Smooth muscle cell (in vitro differentiated cells): ENCODE data around the gene CABCOCO1. TPM values are rescaled to one million over a fixed set of nuclear protein-coding genes. Genes with fewer than 3 reads are reported as not detected.

Experiments used
- DNase-seq: peaks from one replicate; lab custom pipeline; 2025; ENCODE audit not compliant: unreplicated experiment; lab: John Stamatoyannopoulos, UW
- H2AFZ ChIP-seq: fragments of 200-600 bp; sonication (generic); 2 replicates; pipeline ENCODE4 v1.6.0; 2016; ENCODE audit warnings: antibody characterized with exemption, low read depth, mild to moderate bottlenecking
- H3F3A ChIP-seq: fragments of 200-600 bp; sonication (generic); 2 replicates; pipeline ENCODE4 v1.6.0; 2017; ENCODE audit warnings: antibody characterized with exemption, low read depth
- H3K27ac ChIP-seq: fragments of 200-600 bp; sonication (generic); 2 replicates; pipeline ENCODE4 v1.5.1; 2016; ENCODE audit warnings: low read depth, mild to moderate bottlenecking
- H3K27me3 ChIP-seq: fragments of 200-600 bp; sonication (generic); 2 replicates; pipeline ENCODE4 v1.6.1; 2016; ENCODE audit warnings: low read depth, mild to moderate bottlenecking
- H3K36me3 ChIP-seq: fragments of 200-600 bp; sonication (generic); 2 replicates; pipeline ENCODE4 v1.5.1; 2016; ENCODE audit warnings: low read depth
- H3K4me1 ChIP-seq: fragments of 200-600 bp; sonication (generic); 2 replicates; pipeline ENCODE4 v1.5.1; 2016; ENCODE audit warnings: low read depth
- H3K4me2 ChIP-seq: fragments of 200-600 bp; sonication (generic); 2 replicates; pipeline ENCODE4 v1.6.0; 2016; ENCODE audit warnings: mild to moderate bottlenecking
- H3K4me3 ChIP-seq: fragments of 200-600 bp; sonication (generic); 2 replicates; pipeline ENCODE4 v1.5.1; 2016; ENCODE audit warnings: mild to moderate bottlenecking
- H3K79me2 ChIP-seq: fragments of 200-600 bp; sonication (generic); 2 replicates; pipeline ENCODE4 v1.6.0; 2016; ENCODE audit warnings: low read depth, mild to moderate bottlenecking
- H3K9ac ChIP-seq: fragments of 200-600 bp; sonication (generic); 2 replicates; pipeline ENCODE4 v1.6.0; 2016; ENCODE audit warnings: low read depth
- H3K9me3 ChIP-seq: fragments of 200-600 bp; sonication (generic); replicated peaks from 2 replicates; pipeline ENCODE4 v1.5.1; 2016; ENCODE audit warnings: low read depth
- H4K20me1 ChIP-seq: fragments of 200-600 bp; sonication (generic); 2 replicates; pipeline ENCODE4 v1.6.0; 2016; ENCODE audit warnings: low read depth
- CTCF ChIP-seq: fragments of 200-600 bp; sonication (generic); IDR thresholded peaks from 2 replicates; pipeline ENCODE4 v1.5.1; 2017; ENCODE audit warnings: borderline replicate concordance, mild to moderate bottlenecking, antibody characterized with exemption; ENCODE audit not compliant: insufficient read depth, poor library complexity, severe bottlenecking
- WGBS: methylation state at CpG from one replicate; pipeline ENCODE4 v1.1.7; 2016; ENCODE audit warnings: low lambda C conversion rate; 5-methylcytosine and 5-hydroxymethylcytosine counted together
- polyA plus RNA-seq: library from polyadenylated mRNA; unstranded; fragments of >200 nt; fragmentation: Nextera tagmentation; extraction: Ambion mirVana; gene quantifications from 2 replicates; pipeline ENCODE4 v1.2.1, GENCODE V29; 2016
- total RNA-seq: library from RNA; depleted of rRNA; stranded (reverse); fragments of >200 nt; gene quantifications from 2 replicates; pipeline ENCODE4 v1.2.3, GENCODE V29; 2014

CABCOCO1 gene
- total and polyA plus RNA-seq, 2 experiments from 2014 or later, result 1.2 TPM; not detected in 1

DNA sequence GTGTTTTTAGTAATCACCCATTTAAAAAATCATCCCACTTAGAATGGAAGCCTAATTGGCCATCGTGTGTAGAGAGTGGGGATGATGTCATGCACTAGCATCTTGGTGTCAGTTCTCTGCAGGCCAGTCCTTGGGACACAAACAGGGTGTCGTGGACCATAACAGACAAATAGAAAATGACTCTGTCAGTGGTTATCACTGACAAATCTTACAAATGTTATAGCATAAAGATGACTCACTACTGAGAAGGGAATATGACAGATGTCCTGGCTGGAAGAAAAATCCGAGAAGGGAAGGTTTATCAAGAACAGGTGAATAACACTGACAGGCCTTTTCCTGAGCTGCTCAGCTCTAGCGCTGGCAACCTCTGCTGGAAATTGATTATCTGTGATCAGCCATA, 10.6 kb downstream of the CABCOCO1 start:
- no peak for TF ChIP-seq CTCF
- Histone ChIP-seq H2AFZ (no peak overlapping the region), H3K9ac (no peak overlapping the region), H3K4me1 (no peaks in the 10 kb centered on the region), H4K20me1 (no peaks in the 10 kb centered on the region), H3F3A (no peaks in the 10 kb centered on the region), H3K79me2 (no peaks in the 10 kb centered on the region), H3K4me3 (no peak overlapping the region), H3K9me3 (no peaks in the 10 kb centered on the region), H3K27me3 (no peaks in the 10 kb centered on the region), H3K27ac (no peak overlapping the region), H3K4me2 (no peak overlapping the region), H3K36me3 (no peaks in the 10 kb centered on the region)
- DNase-seq, result no peak
- 78% methylated on average over 4 of the region's 4 CpGs for WGBS

- Histone ChIP-seq H3K79me2 (no peaks in the 10 kb centered on the region), H3K27ac (no peak overlapping the region), H3F3A (no peaks in the 10 kb centered on the region), H3K4me2 (no peak overlapping the region), H3K27me3 (peaks cover 4% of the 10 kb centered on the region), H3K9ac (no peak overlapping the region), H2AFZ (no peak overlapping the region), H4K20me1 (no peaks in the 10 kb centered on the region), H3K9me3 (no peaks in the 10 kb centered on the region), H3K4me3 (no peak overlapping the region), H3K36me3 (no peaks in the 10 kb centered on the region), H3K4me1 (no peaks in the 10 kb centered on the region)
- DNase-seq, result no peak
- no peak for TF ChIP-seq CTCF
- WGBS, result 90% methylated on average over 1 of the region's 1 CpG
Observed at GRCh38 chr10:61682323-61682722, 19.6 kb downstream of the CABCOCO1 start.

DNA sequence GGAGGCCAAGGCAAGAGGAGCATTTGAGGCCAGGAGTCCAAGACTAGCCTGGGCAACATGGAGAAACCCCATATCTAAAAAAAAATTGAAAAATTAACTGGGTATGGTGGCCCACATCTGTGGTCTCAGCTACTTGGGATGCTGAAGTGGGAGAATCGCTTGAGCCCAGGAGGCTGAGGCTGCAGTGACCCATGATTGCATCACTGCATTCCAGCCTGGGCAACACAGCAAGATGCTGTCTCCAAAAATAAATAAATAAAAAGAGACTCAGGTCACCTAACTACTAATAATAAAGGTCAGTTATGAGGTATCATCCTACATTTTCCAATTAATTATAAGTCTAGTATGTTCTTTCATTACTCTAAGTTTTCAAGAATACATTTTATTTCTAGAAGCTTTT, 20.6 kb downstream of the CABCOCO1 start:
- Histone ChIP-seq H3K27me3 (peaks cover 4% of the 10 kb centered on the region), H3K4me3 (no peak overlapping the region), H3K9me3 (no peaks in the 10 kb centered on the region), H3K4me1 (no peaks in the 10 kb centered on the region), H3K36me3 (no peaks in the 10 kb centered on the region), H4K20me1 (no peaks in the 10 kb centered on the region), H3K27ac (no peak overlapping the region), H3K9ac (no peak overlapping the region), H3K4me2 (no peak overlapping the region), H2AFZ (no peak overlapping the region), H3K79me2 (no peaks in the 10 kb centered on the region), H3F3A (no peaks in the 10 kb centered on the region)
- TF ChIP-seq CTCF, result no peak
- no peak for DNase-seq
- WGBS, result 100% methylated on average over 1 of the region's 1 CpG

DNA sequence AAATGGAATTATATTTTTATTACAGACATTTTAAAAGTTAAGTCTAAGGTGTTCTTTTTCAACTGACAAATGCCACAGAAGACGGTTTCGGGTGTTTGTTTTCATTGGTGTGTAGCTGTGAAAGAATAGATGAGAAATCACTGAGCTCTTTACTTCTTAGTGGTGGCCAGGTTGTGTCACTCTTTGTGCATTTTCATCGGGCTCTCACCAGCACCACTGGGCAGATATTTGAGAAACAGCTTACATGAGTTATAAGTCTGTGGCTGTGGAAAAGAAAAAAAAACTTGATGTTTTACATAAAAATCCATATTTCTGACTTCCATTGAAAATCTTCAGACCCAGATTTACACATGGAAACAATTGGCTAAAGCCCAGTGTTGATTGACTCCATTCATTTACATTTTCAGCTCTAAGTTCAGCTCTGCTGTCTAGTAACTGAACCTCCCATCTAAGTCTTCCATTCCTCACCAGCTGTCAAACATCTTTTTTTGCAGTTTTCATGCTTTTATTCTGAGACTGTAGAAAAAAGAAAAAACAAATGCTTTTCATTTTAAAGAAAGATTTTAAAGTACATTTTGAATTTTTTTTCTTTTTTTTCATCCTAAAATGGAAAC, 22.3 kb downstream of the CABCOCO1 start:
- Histone ChIP-seq H3K27me3 (peaks cover 4% of the 10 kb centered on the region), H3K9ac (no peak overlapping the region), H3F3A (no peaks in the 10 kb centered on the region), H3K9me3 (no peaks in the 10 kb centered on the region), H3K36me3 (no peaks in the 10 kb centered on the region), H3K27ac (no peak overlapping the region), H4K20me1 (no peaks in the 10 kb centered on the region), H3K4me1 (no peaks in the 10 kb centered on the region), H2AFZ (no peak overlapping the region), H3K79me2 (no peaks in the 10 kb centered on the region), H3K4me2 (no peak overlapping the region), H3K4me3 (no peak overlapping the region)
- no peak for DNase-seq
- no peak for TF ChIP-seq CTCF
- WGBS, result 92% methylated on average over 3 of the region's 3 CpGs
